Esophagus squamous epithelium (tissue), 4 donors: ENCODE measurements around the gene PLCB1.

Experiments used
- POLR2A ChIP-seq, 4 donors: fragments of 450-650 bp; IDR thresholded peaks; one replicate each; pipeline ENCODE4 v1.6.1; 2017; ENCODE audit warnings: antibody characterized with exemption in 4 of 4, mild to moderate bottlenecking in 4 of 4, moderate library complexity in 3 of 4
- TF ChIP-seq, protein P1 (sequence below), 6 experiments: fragments of 450-650 bp in 4 of 6; fragments of 200-600 bp in 2 of 6; sonication (generic) in 2 of 6; IDR thresholded peaks; one replicate each; pipeline ENCODE4 v1.5.1; 2016 to 2019; ENCODE audit warnings: antibody characterized with exemption in 6 of 6, mild to moderate bottlenecking in 4 of 6, moderate library complexity in 4 of 6

DNA sequence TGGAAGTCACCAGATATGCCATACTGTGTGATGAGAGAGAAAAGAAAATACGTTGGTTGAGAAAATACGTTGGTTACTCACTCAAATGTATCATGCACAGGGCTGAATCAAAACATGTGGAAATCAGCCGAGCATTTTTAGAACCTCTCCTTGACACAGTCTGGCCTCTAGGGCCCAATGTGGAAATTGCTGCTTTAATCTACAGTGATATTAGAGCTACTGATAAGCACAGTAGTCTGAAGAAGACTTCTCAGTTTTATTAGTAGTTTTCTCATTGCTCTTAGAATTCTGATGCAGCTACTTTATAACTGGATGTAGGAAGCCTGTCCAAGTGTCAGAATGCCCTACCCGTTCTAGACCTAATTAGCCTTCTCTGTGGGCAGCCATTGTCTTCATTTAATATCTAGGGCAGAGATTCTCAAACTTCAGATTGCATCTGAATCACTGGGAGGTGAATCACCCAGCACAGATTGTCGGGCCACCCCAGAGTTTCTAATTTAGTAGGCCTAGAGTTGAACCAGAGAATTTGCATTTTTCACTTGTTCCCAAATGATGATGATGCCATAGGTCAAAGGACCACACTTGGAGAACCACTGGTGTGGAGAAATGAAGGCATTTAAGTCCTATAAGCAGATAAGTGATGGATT is 229.1 kb downstream of the PLCB1 start:
- TF ChIP-seq, protein P1, sequence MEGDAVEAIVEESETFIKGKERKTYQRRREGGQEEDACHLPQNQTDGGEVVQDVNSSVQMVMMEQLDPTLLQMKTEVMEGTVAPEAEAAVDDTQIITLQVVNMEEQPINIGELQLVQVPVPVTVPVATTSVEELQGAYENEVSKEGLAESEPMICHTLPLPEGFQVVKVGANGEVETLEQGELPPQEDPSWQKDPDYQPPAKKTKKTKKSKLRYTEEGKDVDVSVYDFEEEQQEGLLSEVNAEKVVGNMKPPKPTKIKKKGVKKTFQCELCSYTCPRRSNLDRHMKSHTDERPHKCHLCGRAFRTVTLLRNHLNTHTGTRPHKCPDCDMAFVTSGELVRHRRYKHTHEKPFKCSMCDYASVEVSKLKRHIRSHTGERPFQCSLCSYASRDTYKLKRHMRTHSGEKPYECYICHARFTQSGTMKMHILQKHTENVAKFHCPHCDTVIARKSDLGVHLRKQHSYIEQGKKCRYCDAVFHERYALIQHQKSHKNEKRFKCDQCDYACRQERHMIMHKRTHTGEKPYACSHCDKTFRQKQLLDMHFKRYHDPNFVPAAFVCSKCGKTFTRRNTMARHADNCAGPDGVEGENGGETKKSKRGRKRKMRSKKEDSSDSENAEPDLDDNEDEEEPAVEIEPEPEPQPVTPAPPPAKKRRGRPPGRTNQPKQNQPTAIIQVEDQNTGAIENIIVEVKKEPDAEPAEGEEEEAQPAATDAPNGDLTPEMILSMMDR (IDR thresholded peaks at IDR 0.05), result no peak
- TF ChIP-seq POLR2A (IDR thresholded peaks at IDR 0.05), result no peak
